Measurements from ENCODE around the gene MEOX2.

MEOX2 gene

GRCh38 chr7:15581352-15581951, 105.0 kb downstream of the MEOX2 start:
- TF ChIP-seq POLR2A (IDR thresholded peaks at IDR 0.05; ENCODE audit: low read depth, low read length) (no peak), SPI1 (IDR thresholded peaks at IDR 0.05; ENCODE audit: low read depth, low read length) (no peak)
- DNase-seq (ENCODE audit: insufficient read length, low spot score) (no peak), FAIRE-seq (no peak)

- no peak for TF ChIP-seq POU2F2 (IDR thresholded peaks at IDR 0.05; ENCODE audit: low read depth, low read length)
- no peak for TF ChIP-seq TAF1 (IDR thresholded peaks at IDR 0.05; ENCODE audit: low read depth, low read length)
- no peak for TF ChIP-seq POLR2AphosphoS5 (IDR thresholded peaks at IDR 0.05; ENCODE audit: low read depth, low read length)
- no peak for TF ChIP-seq POLR2A (IDR thresholded peaks at IDR 0.05; ENCODE audit: low read depth, low read length)
- no peak for TF ChIP-seq SPI1 (IDR thresholded peaks at IDR 0.05; ENCODE audit: low read depth, low read length)
- no peak for TF ChIP-seq PAX5 (IDR thresholded peaks at IDR 0.05; ENCODE audit: insufficient read depth, low read length, severe bottlenecking)
- no peak for FAIRE-seq
- DNase-seq (ENCODE audit: insufficient read length, low spot score) = no peak
Observed at GRCh38 chr7:15580604-15581351, 105.7 kb downstream of the MEOX2 start.

- TF ChIP-seq POLR2A (IDR thresholded peaks at IDR 0.05; ENCODE audit: low read depth, low read length) = no peak
- no peak for TF ChIP-seq POU2F2 (IDR thresholded peaks at IDR 0.05; ENCODE audit: low read depth, low read length)
- no peak for TF ChIP-seq TAF1 (IDR thresholded peaks at IDR 0.05; ENCODE audit: low read depth, low read length)
- TF ChIP-seq PAX5 (IDR thresholded peaks at IDR 0.05; ENCODE audit: insufficient read depth, low read length, severe bottlenecking) = no peak
- no peak for TF ChIP-seq POLR2AphosphoS5 (IDR thresholded peaks at IDR 0.05; ENCODE audit: low read depth, low read length)
- TF ChIP-seq SPI1 (IDR thresholded peaks at IDR 0.05; ENCODE audit: low read depth, low read length) = no peak
- no peak for FAIRE-seq
- DNase-seq (ENCODE audit: insufficient read length, low spot score) = no peak
Observed at GRCh38 chr7:15577600-15577999, 108.9 kb downstream of the MEOX2 start.

- FAIRE-seq = no peak
Observed at GRCh38 chr7:15571301-15571878, 115.1 kb downstream of the MEOX2 start.

GRCh38 chr7:15567652-15568051, 118.8 kb downstream of the MEOX2 start:
- FAIRE-seq (no peak), DNase-seq (ENCODE audit: insufficient read length, low spot score) (no peak)
- TF ChIP-seq POLR2AphosphoS5 (IDR thresholded peaks at IDR 0.05; ENCODE audit: low read depth, low read length) (no peak), POU2F2 (IDR thresholded peaks at IDR 0.05; ENCODE audit: low read depth, low read length) (no peak), POLR2A (IDR thresholded peaks at IDR 0.05; ENCODE audit: low read depth, low read length) (no peak), SPI1 (IDR thresholded peaks at IDR 0.05; ENCODE audit: low read depth, low read length) (no peak), PAX5 (IDR thresholded peaks at IDR 0.05; ENCODE audit: insufficient read depth, low read length, severe bottlenecking) (no peak), TAF1 (IDR thresholded peaks at IDR 0.05; ENCODE audit: low read depth, low read length) (no peak)

More at GRCh38 chr7:15571301-15571878, 115.1 kb downstream of the MEOX2 start:
- no peak for DNase-seq (ENCODE audit: insufficient read length, low spot score)
- no peak for TF ChIP-seq SPI1 (IDR thresholded peaks at IDR 0.05; ENCODE audit: low read depth, low read length)
- TF ChIP-seq POU2F2 (IDR thresholded peaks at IDR 0.05; ENCODE audit: low read depth, low read length) = no peak
- no peak for TF ChIP-seq POLR2AphosphoS5 (IDR thresholded peaks at IDR 0.05; ENCODE audit: low read depth, low read length)
- TF ChIP-seq TAF1 (IDR thresholded peaks at IDR 0.05; ENCODE audit: low read depth, low read length) = no peak

GRCh38 chr7:15567036-15567435, 119.4 kb downstream of the MEOX2 start:
- FAIRE-seq (no peak), DNase-seq (ENCODE audit: insufficient read length, low spot score) (no peak)

GRCh38 chr7:15566476-15566875, 120.0 kb downstream of the MEOX2 start:
- no peak for FAIRE-seq
- no peak for TF ChIP-seq TAF1 (IDR thresholded peaks at IDR 0.05; ENCODE audit: low read depth, low read length)
- TF ChIP-seq POLR2A (IDR thresholded peaks at IDR 0.05; ENCODE audit: low read depth, low read length) = no peak
- no peak for DNase-seq (ENCODE audit: insufficient read length, low spot score)

More at GRCh38 chr7:15567036-15567435, 119.4 kb downstream of the MEOX2 start:
- no peak for TF ChIP-seq POLR2A (IDR thresholded peaks at IDR 0.05; ENCODE audit: low read depth, low read length)

GRCh38 chr7:15561835-15562234, 124.6 kb downstream of the MEOX2 start, which contains the start of gene AGMO:
TSS of gene AGMO (minus strand) at chr7:15562015.
- DNase-seq (ENCODE audit: insufficient read length, low spot score) (no peak), FAIRE-seq (no peak)
- no peak for TF ChIP-seq SPI1 (IDR thresholded peaks at IDR 0.05; ENCODE audit: low read depth, low read length)
- no peak for TF ChIP-seq POU2F2 (IDR thresholded peaks at IDR 0.05; ENCODE audit: low read depth, low read length)
- no peak for TF ChIP-seq PAX5 (IDR thresholded peaks at IDR 0.05; ENCODE audit: insufficient read depth, low read length, severe bottlenecking)
- TF ChIP-seq POLR2A (IDR thresholded peaks at IDR 0.05; ENCODE audit: low read depth, low read length) = no peak
- TF ChIP-seq TAF1 (IDR thresholded peaks at IDR 0.05; ENCODE audit: low read depth, low read length) = no peak
- no peak for TF ChIP-seq POLR2AphosphoS5 (IDR thresholded peaks at IDR 0.05; ENCODE audit: low read depth, low read length)

Measured in GM12891 (cell line).